ENCODE data around the gene TNFSF13B.
"Not testable (repeated sequence)": the region's sequence is repeated elsewhere in the genome, so short reads cannot be mapped to it uniquely, and the experiment has no call there.

Gene TNFSF13B

GRCh38 chr13:108281901-108282300 lies 12.4 kb downstream of the TNFSF13B start:
- no peak for DNase-seq (ENCODE audit: low read depth)

GRCh38 chr13:108283110-108283509 lies 13.6 kb downstream of the TNFSF13B start:
- no peak for DNase-seq (ENCODE audit: low read depth)

- DNase-seq (ENCODE audit: low read depth), result no peak
These were observed 19.2 kb downstream of the TNFSF13B start for GRCh38 chr13:108288741-108289140.

- no peak for DNase-seq (ENCODE audit: low read depth)
These were observed 20.3 kb downstream of the TNFSF13B start for GRCh38 chr13:108289819-108290218.

DNA sequence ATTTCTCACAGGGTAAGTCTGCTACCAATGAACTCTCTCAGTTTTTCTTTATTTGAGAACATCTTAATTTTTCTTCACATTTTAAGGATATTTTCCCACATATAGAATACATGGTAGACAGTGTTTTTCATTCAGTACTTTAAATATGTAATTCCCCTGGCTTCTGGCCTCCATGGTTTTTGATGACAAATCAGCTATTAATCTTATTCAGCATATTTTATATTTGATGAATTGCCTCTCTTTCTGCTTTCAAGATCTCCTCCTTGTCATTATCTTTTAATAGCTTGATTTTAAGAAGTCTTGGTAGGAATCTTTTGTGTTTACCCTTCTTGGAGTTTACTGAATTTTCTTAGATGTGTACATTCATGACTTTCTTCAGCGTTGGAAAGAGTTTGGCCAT lies 27.6 kb downstream of the TNFSF13B start:
- DNase-seq (ENCODE audit: low read depth), result no peak

DNA sequence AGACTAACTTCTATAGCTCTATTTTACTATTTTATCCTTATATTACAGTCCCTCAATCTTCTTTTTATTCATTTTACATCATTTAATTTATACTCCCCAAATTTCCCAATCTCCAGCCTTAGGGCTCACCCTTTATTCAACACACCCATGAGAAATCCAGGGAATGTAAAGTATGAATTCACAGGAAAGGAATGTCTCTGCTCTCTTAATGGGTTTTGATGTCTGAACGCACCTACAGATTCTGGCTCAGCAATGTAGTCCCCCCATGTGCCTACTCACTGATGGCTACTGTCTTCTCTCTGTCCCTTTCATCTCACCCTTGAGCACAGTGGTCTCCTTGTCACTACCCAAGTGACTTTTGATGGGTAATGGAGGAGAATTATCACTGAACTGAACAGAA lies 32.8 kb downstream of the TNFSF13B start:
- no peak for DNase-seq (ENCODE audit: low read depth)

DNA sequence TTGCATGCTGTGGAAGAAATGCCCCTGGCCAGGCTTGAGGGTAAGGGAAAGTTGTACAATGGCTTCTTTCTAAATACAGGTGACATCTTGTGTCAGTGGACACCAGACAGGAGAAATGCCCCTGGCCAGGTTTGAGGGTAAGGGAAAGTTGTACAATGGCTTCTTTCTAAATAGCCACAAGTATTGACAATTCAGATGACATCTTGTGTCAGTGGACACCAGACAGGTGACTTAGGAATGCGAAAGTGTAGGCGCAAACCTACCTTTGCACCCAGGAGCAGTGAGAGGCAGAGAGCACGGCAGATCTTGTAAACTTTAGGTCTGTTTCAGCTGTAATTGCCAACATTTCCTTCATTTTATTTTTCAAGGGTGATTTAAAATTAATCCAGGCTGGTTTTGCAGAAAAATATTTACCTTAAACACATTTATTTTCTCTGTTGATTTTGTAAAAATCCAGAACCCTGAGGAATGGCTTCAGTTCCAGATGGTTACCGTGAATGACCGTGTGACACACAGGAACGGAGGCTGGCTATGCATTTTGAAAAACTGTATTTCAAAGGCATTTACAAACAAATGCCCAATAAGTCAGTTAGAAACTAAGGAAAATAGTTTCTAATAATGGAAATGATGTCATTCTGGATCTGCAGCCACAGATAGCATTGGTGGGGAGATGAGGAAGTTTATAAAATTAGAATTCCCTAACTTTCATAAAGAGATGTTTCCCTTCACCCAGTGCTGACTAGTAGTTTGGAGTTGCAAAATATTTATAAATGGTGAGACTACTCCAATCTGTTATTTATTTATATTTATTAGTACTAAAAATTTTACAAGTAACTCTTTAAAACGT lies 34.9 kb downstream of the TNFSF13B start:
- no peak for DNase-seq (ENCODE audit: low read depth)

- DNase-seq (ENCODE audit: low read depth), result no peak
These were observed 36.1 kb downstream of the TNFSF13B start for GRCh38 chr13:108305655-108306054.

DNA sequence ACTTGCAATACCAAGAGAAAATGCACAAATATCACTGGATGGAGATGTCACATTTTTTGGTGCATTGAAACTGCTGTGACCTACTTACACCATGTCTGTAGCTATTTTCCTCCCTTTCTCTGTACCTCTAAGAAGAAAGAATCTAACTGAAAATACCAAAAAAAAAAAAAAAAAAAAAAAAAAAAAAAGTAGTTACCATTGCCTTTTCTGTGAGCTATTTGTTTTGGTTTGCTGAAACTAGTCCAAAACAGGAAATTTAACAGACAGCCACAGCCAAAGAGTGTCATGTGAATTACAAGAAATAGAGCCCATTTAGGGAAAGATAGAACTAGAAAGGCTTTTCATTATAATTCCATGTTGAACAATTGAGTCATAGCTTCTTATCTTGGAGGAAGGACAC lies 37.3 kb downstream of the TNFSF13B start:
- no peak for DNase-seq (ENCODE audit: low read depth)

GRCh38 chr13:108311596-108311995 lies 42.1 kb downstream of the TNFSF13B start:
- DNase-seq (ENCODE audit: low read depth), result not testable (repeated sequence)

DNA sequence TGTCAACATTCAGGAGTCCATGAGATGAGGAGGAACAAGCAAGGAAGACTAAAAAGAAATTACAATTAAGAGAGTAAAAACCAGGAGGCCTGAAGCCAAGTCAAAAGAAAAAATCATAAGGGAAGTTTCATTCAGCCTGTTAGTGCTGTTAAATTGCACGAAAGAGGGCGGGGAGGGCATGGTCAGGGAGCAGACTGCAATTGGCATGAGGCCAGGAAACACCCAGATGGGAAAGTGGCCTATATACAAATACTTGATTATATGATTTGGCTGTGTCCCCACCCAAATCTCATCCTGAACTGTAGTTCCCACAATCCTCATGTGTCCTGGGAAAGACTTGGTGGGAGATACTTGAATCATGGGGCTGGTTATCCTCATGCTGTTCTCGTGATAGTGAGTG lies 43.9 kb downstream of the TNFSF13B start:
- no peak for DNase-seq (ENCODE audit: low read depth)

- no peak for DNase-seq (ENCODE audit: low read depth)
These were observed 45.8 kb downstream of the TNFSF13B start for GRCh38 chr13:108315273-108315672.

GRCh38 chr13:108315991-108316390 lies 46.5 kb downstream of the TNFSF13B start:
- DNase-seq (ENCODE audit: low read depth), result no peak

- DNase-seq (ENCODE audit: low read depth), result no peak
These were observed 46.9 kb downstream of the TNFSF13B start for GRCh38 chr13:108316413-108316812.

DNA sequence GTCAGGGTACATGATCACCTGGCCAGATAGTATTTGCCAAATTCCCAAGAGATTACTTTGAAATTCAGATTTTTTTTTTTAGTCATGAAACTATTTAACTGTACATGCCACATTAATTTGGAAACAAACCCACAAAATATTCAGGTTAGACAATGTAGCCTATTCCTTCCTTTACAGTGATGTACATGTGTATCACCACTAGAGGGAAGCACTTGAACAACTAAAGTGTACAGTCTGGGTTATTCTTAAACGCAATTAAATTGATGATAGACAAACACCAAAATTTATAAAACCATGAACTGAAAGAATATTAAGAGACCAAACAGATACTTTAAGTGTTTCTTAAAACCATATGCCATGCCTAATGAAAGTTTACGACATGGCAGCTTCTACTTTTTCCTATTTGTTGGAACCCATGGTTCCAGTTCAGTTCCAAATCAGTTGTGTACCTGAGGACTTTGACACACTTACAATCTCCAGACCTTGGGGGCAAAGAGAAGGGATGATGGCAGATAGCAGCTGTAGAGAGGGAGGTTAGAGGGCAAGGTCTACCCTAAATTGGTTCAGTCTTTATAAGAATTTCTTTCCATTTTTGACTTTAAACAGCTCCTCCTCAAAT lies 52.8 kb downstream of the TNFSF13B start:
- DNase-seq (ENCODE audit: low read depth), result no peak

DNA sequence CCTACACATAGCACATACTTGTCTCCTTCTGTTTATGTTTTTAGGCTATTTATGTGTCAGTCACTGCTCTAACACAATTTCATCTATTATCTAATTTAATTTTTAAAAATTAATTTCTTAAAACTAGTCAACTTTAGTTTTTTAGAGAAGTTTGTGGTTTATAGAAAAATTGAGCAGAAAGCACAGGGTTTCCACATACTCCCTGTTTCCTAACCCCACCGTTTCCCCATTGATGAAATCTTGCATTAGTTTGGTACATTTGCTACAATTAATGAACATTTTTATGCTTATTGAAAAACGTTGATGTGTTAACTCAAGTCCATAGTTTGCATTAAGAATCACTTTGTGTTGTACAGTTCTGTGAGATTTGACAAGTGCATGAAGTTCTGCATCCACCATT lies 53.5 kb downstream of the TNFSF13B start:
- DNase-seq (ENCODE audit: low read depth), result no peak

- DNase-seq (ENCODE audit: low read depth), result no peak
These were observed 56.3 kb downstream of the TNFSF13B start for GRCh38 chr13:108325863-108326262.

GRCh38 chr13:108326309-108326708 lies 56.8 kb downstream of the TNFSF13B start:
- no peak for DNase-seq (ENCODE audit: low read depth)

DNA sequence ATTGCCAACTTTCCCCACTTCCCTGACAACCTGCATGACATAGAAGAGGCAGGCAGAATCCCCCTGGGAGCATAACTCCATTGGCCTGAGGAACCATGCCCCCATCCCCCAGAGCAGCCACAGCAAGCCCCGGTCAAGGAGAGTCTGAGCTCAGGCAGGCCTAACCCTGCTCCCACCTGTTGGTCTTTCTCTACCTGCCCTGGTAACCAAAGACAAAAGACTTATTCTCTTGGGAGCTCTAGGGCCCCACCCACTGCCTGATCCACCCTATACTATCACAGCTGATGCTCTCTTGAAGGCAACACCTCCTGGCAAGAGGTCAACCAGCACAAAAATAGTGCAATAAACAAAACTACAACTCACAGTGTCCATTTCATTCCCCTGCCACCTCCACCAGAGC lies 59.3 kb downstream of the TNFSF13B start:
- no peak for DNase-seq (ENCODE audit: low read depth)

GRCh38 chr13:108332791-108333190 lies 63.3 kb downstream of the TNFSF13B start:
- DNase-seq (ENCODE audit: low read depth), result no peak

GRCh38 chr13:108342369-108343289 lies 73.1 kb downstream of the TNFSF13B start:
- no peak for DNase-seq (ENCODE audit: low read depth)

GRCh38 chr13:108345016-108345415 lies 75.5 kb downstream of the TNFSF13B start:
- no peak for DNase-seq (ENCODE audit: low read depth)
